ENCODE data around the gene ZSCAN30.
"Not testable (repeated sequence)": the region's sequence is repeated elsewhere in the genome, so short reads cannot be mapped to it uniquely, and the experiment has no call there.

DNA sequence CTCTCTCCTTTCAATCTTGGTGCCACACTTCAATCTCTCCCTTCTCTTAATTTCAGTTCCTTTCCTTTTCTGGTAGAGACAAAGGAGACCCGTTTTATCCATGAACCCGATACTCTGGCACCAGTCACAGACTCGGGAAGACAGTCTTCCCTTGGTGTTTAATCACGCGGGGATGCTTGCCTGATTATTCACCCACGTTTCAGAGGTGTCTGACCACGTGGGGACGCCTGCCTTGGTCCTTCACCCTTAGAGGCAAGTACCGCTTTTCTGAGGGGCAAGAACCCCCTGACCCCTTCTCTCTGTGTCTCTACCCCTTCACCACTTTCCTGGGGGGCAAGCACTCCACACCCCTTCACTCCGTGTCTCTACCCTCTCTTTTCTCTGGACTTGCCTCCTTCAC, 73.4 kb downstream of the ZSCAN30 start:
- TF ChIP-seq, protein P1, sequence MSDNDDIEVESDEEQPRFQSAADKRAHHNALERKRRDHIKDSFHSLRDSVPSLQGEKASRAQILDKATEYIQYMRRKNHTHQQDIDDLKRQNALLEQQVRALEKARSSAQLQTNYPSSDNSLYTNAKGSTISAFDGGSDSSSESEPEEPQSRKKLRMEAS (IDR thresholded peaks at IDR 0.05; ENCODE audit: low read depth, low read length) = not testable (repeated sequence)
- TF ChIP-seq, protein P2, sequence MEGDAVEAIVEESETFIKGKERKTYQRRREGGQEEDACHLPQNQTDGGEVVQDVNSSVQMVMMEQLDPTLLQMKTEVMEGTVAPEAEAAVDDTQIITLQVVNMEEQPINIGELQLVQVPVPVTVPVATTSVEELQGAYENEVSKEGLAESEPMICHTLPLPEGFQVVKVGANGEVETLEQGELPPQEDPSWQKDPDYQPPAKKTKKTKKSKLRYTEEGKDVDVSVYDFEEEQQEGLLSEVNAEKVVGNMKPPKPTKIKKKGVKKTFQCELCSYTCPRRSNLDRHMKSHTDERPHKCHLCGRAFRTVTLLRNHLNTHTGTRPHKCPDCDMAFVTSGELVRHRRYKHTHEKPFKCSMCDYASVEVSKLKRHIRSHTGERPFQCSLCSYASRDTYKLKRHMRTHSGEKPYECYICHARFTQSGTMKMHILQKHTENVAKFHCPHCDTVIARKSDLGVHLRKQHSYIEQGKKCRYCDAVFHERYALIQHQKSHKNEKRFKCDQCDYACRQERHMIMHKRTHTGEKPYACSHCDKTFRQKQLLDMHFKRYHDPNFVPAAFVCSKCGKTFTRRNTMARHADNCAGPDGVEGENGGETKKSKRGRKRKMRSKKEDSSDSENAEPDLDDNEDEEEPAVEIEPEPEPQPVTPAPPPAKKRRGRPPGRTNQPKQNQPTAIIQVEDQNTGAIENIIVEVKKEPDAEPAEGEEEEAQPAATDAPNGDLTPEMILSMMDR (IDR thresholded peaks at IDR 0.05; ENCODE audit: low read depth, low read length) = not testable (repeated sequence)
